HepG2 (cell line): Measurements from ENCODE around the gene TUBAL3. TPM values are rescaled to one million over a fixed set of nuclear protein-coding genes. Genes with fewer than 3 reads are reported as not detected.

Experiments
- EZH2 ChIP-seq: conservative IDR thresholded peaks from 2 replicates; pipeline ENCODE4 v1.6.1; 2012; ENCODE audit warnings: mild to moderate bottlenecking, low read depth, low read length, moderate library complexity
- JUNB ChIP-seq: sonication (generic); formaldehyde crosslinking; IDR thresholded peaks from 2 replicates; pipeline ENCODE4 v1.8.0; 2022; ENCODE audit warnings: missing genetic modification reagents, mild to moderate bottlenecking, borderline replicate concordance
- KDM5B ChIP-seq: sonication (generic); formaldehyde crosslinking; IDR thresholded peaks from 2 replicates; pipeline ENCODE4 v1.4.0; 2020; ENCODE audit warnings: missing genetic modification reagents, mild to moderate bottlenecking, borderline replicate concordance
- KLF9 ChIP-seq: IDR thresholded peaks from 2 replicates; pipeline ENCODE4 v1.6.1; 2016; ENCODE audit warnings: low read depth
- MAF1 ChIP-seq: sonication (generic); formaldehyde crosslinking; IDR thresholded peaks from 2 replicates; pipeline ENCODE4 v1.5.0; 2020; ENCODE audit warnings: missing genetic modification reagents, borderline replicate concordance
- NAIF1 ChIP-seq: sonication (generic); formaldehyde crosslinking; IDR thresholded peaks from 2 replicates; pipeline ENCODE4 v1.5.0; 2020; ENCODE audit warnings: mild to moderate bottlenecking, missing genetic modification reagents, borderline replicate concordance
- NFAT5 ChIP-seq: sonication (generic); formaldehyde crosslinking; IDR thresholded peaks from 2 replicates; pipeline ENCODE4 v1.4.0; 2020; ENCODE audit warnings: missing genetic modification reagents
- NR2F6 ChIP-seq, 2 experiments: IDR thresholded peaks; 2 replicates each; pipeline ENCODE4 v1.6.1; 2016; ENCODE audit warnings: antibody characterized with exemption in 1 of 2, mild to moderate bottlenecking in 1 of 2
- RBFOX2 ChIP-seq: fragments of 200-400 bp; formaldehyde crosslinking; IDR thresholded peaks from 2 replicates; pipeline ENCODE4 v1.6.1; 2017; ENCODE audit warnings: low read depth, mild to moderate bottlenecking, low read length
- RBM22 ChIP-seq: fragments of 200-400 bp; formaldehyde crosslinking; optimal IDR thresholded peaks from 2 replicates; pipeline ENCODE3; 2017; ENCODE audit warnings: mild to moderate bottlenecking, low read length, moderate library complexity
- SRF ChIP-seq: IDR thresholded peaks from 2 replicates; pipeline ENCODE4 v1.6.1; 2011; ENCODE audit warnings: mild to moderate bottlenecking, low read depth, low read length, moderate library complexity
- STAG1 ChIP-seq: sonication (generic); formaldehyde crosslinking; IDR thresholded peaks from 2 replicates; pipeline ENCODE4 v1.4.0; 2020; ENCODE audit warnings: missing genetic modification reagents
- TFE3 ChIP-seq: IDR thresholded peaks from 2 replicates; pipeline ENCODE4 v1.6.1; 2016
- THYN1 ChIP-seq: sonication (generic); formaldehyde crosslinking; IDR thresholded peaks from 2 replicates; pipeline ENCODE4 v1.8.1; 2023; ENCODE audit warnings: low read depth, mild to moderate bottlenecking, moderate library complexity, missing genetic modification reagents, borderline replicate concordance
- ZBTB34 ChIP-seq: sonication (generic); formaldehyde crosslinking; IDR thresholded peaks from 2 replicates; pipeline ENCODE4 v1.8.0; 2022; ENCODE audit warnings: mild to moderate bottlenecking, missing genetic modification reagents
- ZIK1 ChIP-seq: sonication (generic); formaldehyde crosslinking; IDR thresholded peaks from 2 replicates; pipeline ENCODE4 v1.5.0; 2020; ENCODE audit warnings: mild to moderate bottlenecking, low read depth, missing genetic modification reagents, borderline replicate concordance
- ZNF546 ChIP-seq: sonication (generic); formaldehyde crosslinking; conservative IDR thresholded peaks from 2 replicates; pipeline ENCODE4 v1.8.1; 2023; ENCODE audit warnings: mild to moderate bottlenecking, missing genetic modification reagents
- ZNF547 ChIP-seq: sonication (generic); formaldehyde crosslinking; IDR thresholded peaks from 2 replicates; pipeline ENCODE4 v1.5.1; 2020; ENCODE audit warnings: mild to moderate bottlenecking, missing genetic modification reagents
- ZNF570 ChIP-seq: sonication (generic); formaldehyde crosslinking; IDR thresholded peaks from 2 replicates; pipeline ENCODE4 v1.4.0; 2020; ENCODE audit warnings: mild to moderate bottlenecking, missing genetic modification reagents, borderline replicate concordance
- ZNF792 ChIP-seq: IDR thresholded peaks from 2 replicates; pipeline ENCODE4 v1.6.1; 2016
- ZSCAN5A ChIP-seq: sonication (generic); formaldehyde crosslinking; IDR thresholded peaks from 2 replicates; pipeline ENCODE4 v1.8.0; 2022; ENCODE audit warnings: mild to moderate bottlenecking, missing genetic modification reagents, borderline replicate concordance
- polyA plus RNA-seq, 8 experiments: library from polyadenylated mRNA; depleted of rRNA in 3 of 8; stranded (reverse) in 7 of 8; unstranded in 1 of 8; fragments of >200 nt; fragmentation: Illumina TruSeq in 4 of 8; extraction: Trizol in 4 of 8; gene quantifications; 2 replicates each; pipeline versions ENCODE4 v1.2.1 to v1.2.3, GENCODE V29; 2011 to 2016; ENCODE audit warnings: low read depth in 4 of 8, missing spikeins in 1 of 8, mixed read lengths in 1 of 8; ENCODE audit not compliant: insufficient read depth in 1 of 8
- total RNA-seq, 5 experiments: library from RNA; depleted of rRNA; stranded (reverse); fragments of >200 nt; fragmentation: Illumina TruSeq; extraction: Trizol; gene quantifications; 2 replicates each; pipeline ENCODE4 v1.2.3, GENCODE V29; 2016; ENCODE audit warnings: low read depth in 1 of 5

Gene TUBAL3
- total and polyA plus RNA-seq, 2 of the 13 experiments (the other 11 are each of a cell fraction or from before 2014, with no cell fraction given): 0.07 to 0.26 TPM

- TF ChIP-seq ZNF547 (CRISPR knock-in tag): peak; percentile 88
- TF ChIP-seq EZH2: no peak
- TF ChIP-seq MAF1 (CRISPR knock-in tag): no peak
- TF ChIP-seq ZBTB34 (CRISPR knock-in tag): peak; percentile 60; the same call in 1 of the 2 replicates
- 0 out of 2 replicates have a peak, but pooled peaks have one; percentile 83 for TF ChIP-seq KLF9 (CRISPR knock-in tag)
- TF ChIP-seq RBM22: peak; percentile 92
- peak; percentile 42; the same call in 1 of the 2 replicates for TF ChIP-seq NFAT5 (CRISPR knock-in tag)
- no peak; the same call in 1 of the 2 replicates for TF ChIP-seq ZNF546 (CRISPR knock-in tag)
- peak; percentile 86; the same call in 1 of the 2 replicates for TF ChIP-seq THYN1 (CRISPR knock-in tag)
- 0 out of 2 replicates have a peak, but pooled peaks have one; percentile 65 for TF ChIP-seq ZNF570
- TF ChIP-seq KDM5B (CRISPR knock-in tag): peak; percentile 77; the same call in 1 of the 2 replicates
- peak; percentile 82 for TF ChIP-seq ZIK1 (CRISPR knock-in tag)
- TF ChIP-seq ZSCAN5A (CRISPR knock-in tag): peak; percentile 92
- peak; percentile 67 for TF ChIP-seq STAG1 (CRISPR knock-in tag)
- no peak for TF ChIP-seq SRF
- TF ChIP-seq JUNB (CRISPR knock-in tag): no peak; the same call in 1 of the 2 replicates
- TF ChIP-seq NAIF1 (CRISPR knock-in tag): no peak
- peak; percentile 93 for TF ChIP-seq TFE3
- 0 out of 2 replicates have a peak, but pooled peaks have one; percentile 11 for TF ChIP-seq NR2F6 (IDR thresholded peaks at IDR 0.05)
- TF ChIP-seq NR2F6 (CRISPR knock-in tag; IDR thresholded peaks at IDR 0.05): peak; percentile 84
- peak; percentile 98 for TF ChIP-seq ZNF792 (CRISPR knock-in tag)
- peak; percentile 94 for TF ChIP-seq RBFOX2
These were observed 41.8 kb upstream of the TUBAL3 start (continued) for GRCh38 chr10:5446390-5446926.
